GM18508 (cell line): ENCODE results near the gene ZNF385A.
"Not testable (repeated sequence)": the region's sequence is repeated elsewhere in the genome, so short reads cannot be mapped to it uniquely, and the experiment has no call there.

Source experiments
- ATAC-seq: cut with Tn5 transposase; IDR thresholded peaks from one replicate; pipeline ENCODE4 v1.9.1; 2021; ENCODE audit warnings: moderate number of reproducible peaks; ENCODE audit not compliant: insufficient read depth, unreplicated experiment

ZNF385A gene

GRCh38 chr12:54358945-54359761 is 25.4 kb downstream of the ZNF385A start:
- peak; percentile 97 for ATAC-seq

GRCh38 chr12:54358191-54358944 is 26.2 kb downstream of the ZNF385A start:
- no peak for ATAC-seq

GRCh38 chr12:54357506-54358190 is 26.9 kb downstream of the ZNF385A start:
- ATAC-seq: no peak

- ATAC-seq: no peak
Measured at GRCh38 chr12:54356951-54357356, 27.6 kb downstream of the ZNF385A start.

GRCh38 chr12:54356228-54356627 is 28.3 kb downstream of the ZNF385A start:
- ATAC-seq: no peak

- no peak for ATAC-seq
Measured at GRCh38 chr12:54355104-54355815, 29.3 kb downstream of the ZNF385A start.

- ATAC-seq: not testable (repeated sequence)
Measured at GRCh38 chr12:54354271-54354670, 30.3 kb downstream of the ZNF385A start.

- no peak for ATAC-seq
Measured at GRCh38 chr12:54352891-54353874, 31.4 kb downstream of the ZNF385A start.

GRCh38 chr12:54352022-54352531 is 32.5 kb downstream of the ZNF385A start:
- ATAC-seq: no peak

- ATAC-seq: no peak
Measured at GRCh38 chr12:54351341-54351740, 33.2 kb downstream of the ZNF385A start.

- ATAC-seq: no peak
Measured at GRCh38 chr12:54350743-54351142, 33.8 kb downstream of the ZNF385A start.

GRCh38 chr12:54349679-54350078 is 34.9 kb downstream of the ZNF385A start:
- ATAC-seq: no peak

- ATAC-seq: no peak
Measured at GRCh38 chr12:54349036-54349435, 35.5 kb downstream of the ZNF385A start.

GRCh38 chr12:54341378-54342300 is 42.9 kb downstream of the ZNF385A start:
- ATAC-seq: no peak

GRCh38 chr12:54340846-54341245 is 43.7 kb downstream of the ZNF385A start:
- ATAC-seq: no peak

GRCh38 chr12:54338698-54339296 is 45.7 kb downstream of the ZNF385A start:
- no peak for ATAC-seq

GRCh38 chr12:54337854-54338650 is 46.5 kb downstream of the ZNF385A start:
- no peak for ATAC-seq
